ENCODE results near the gene RWDD4. TPM values are rescaled to one million over a fixed set of nuclear protein-coding genes. Genes with fewer than 3 reads are reported as not detected.

RWDD4 gene
- total RNA-seq, result 19.6 and 19.7 TPM in 2 replicates
- long read RNA-seq, transcript RWDD4-202 (7 exons, 2,590 nt), result major isoform, 69 of 101 reads
- long read RNA-seq, partial matches to known transcripts, result 6 of 101 reads
- long read RNA-seq, other reads (novel, unspliced or antisense), result 26 of 101 reads

DNA sequence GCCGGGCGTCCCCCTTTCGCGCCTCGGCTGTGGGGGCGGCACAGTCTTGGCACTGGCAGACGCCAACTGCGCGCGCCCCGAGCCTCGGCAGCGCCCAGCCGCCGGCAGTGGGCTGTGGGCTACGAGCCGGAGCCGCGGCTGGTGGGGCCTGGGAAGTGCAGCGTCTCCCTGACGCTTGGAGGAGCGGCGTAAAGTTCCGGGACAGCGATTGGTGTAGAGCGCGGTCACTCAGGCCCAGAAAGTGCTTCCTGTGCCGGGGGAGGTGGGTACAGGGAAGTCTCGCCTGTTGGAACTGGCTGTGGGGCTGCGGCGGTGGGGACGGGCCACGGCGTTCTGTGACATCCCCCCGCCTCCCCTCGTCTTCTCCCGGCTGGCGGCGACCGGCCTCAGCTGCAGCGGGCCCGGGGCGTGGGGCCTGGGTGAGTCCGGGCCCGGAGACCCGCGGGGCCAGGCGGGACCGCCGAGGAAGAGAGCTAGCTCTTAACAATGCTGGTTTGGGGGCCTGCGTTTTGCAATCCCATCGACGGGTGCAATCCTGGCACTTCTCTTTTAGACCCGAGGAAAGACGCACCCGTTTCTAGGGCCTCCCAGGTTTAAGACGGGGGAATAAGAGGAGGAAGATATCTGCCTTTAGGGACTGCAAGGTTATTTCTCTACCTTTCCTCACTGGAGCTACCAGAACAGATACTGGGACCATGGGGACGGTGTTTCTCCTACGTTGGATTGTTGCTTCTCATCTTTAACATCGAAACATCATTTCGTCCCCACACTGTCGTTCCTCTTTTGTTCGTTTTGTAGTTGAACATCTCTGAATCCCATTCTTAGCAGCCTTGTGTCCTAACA is at the start of gene RWDD4, which contains the start of gene TRAPPC11:
RWDD4 (minus strand) TSS at position 157 of the 843 bp plus-strand sequence. CDS start 233 bp downstream, outside the sequence.
TRAPPC11 (plus strand) TSS at position 265 of the 843 bp plus-strand sequence. CDS start 4,575 bp downstream, outside the sequence.
- Mint-ChIP-seq H3K36me3 (ENCODE audit: insufficient read depth) (peaks cover 6% of the 10 kb centered on the region), H3K4me3 (ENCODE audit: low read depth) (peak within 1 kb of the TSS; percentile 81), H3K27me3 (no peaks in the 10 kb centered on the region), H3K27ac (peak within 1 kb of the TSS; percentile 91), H3K4me1 (ENCODE audit: low read depth) (peaks cover 18% of the 10 kb centered on the region), H3K9me3 (ENCODE audit: low read depth) (no peaks in the 10 kb centered on the region)
- TF ChIP-seq, protein P1, sequence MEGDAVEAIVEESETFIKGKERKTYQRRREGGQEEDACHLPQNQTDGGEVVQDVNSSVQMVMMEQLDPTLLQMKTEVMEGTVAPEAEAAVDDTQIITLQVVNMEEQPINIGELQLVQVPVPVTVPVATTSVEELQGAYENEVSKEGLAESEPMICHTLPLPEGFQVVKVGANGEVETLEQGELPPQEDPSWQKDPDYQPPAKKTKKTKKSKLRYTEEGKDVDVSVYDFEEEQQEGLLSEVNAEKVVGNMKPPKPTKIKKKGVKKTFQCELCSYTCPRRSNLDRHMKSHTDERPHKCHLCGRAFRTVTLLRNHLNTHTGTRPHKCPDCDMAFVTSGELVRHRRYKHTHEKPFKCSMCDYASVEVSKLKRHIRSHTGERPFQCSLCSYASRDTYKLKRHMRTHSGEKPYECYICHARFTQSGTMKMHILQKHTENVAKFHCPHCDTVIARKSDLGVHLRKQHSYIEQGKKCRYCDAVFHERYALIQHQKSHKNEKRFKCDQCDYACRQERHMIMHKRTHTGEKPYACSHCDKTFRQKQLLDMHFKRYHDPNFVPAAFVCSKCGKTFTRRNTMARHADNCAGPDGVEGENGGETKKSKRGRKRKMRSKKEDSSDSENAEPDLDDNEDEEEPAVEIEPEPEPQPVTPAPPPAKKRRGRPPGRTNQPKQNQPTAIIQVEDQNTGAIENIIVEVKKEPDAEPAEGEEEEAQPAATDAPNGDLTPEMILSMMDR (IDR thresholded peaks at IDR 0.05; ENCODE audit: unreplicated experiment), result peak; percentile 45
- DNase-seq (ENCODE audit: low spot score, unreplicated experiment), result peak; percentile 93

DNA sequence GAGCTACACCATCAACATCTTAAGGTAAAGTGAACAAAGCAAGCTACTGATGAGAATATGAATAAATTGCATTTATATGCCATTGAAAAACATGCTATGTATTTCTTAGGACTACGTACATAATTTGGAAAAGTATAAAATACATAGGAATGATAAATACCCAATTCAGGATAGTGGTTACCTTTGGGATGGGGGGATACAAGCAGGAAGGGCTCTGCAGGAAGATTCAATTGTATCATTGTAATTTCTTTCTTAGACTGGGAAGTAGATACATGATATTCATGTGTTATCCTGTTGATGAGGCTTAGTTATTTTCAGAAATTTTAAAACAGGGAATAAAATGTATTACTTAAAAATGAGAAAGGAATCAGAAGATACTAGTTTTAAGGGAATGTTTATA is 43.5 kb upstream of the RWDD4 start:
- Mint-ChIP-seq H3K36me3 (ENCODE audit: insufficient read depth) (peaks cover 53% of the 10 kb centered on the region), H3K4me3 (ENCODE audit: low read depth) (no peak overlapping the region), H3K9me3 (ENCODE audit: low read depth) (no peaks in the 10 kb centered on the region), H3K27ac (no peak overlapping the region), H3K27me3 (no peaks in the 10 kb centered on the region), H3K4me1 (ENCODE audit: low read depth) (no peaks in the 10 kb centered on the region)
- TF ChIP-seq, protein P1 (IDR thresholded peaks at IDR 0.05; ENCODE audit: unreplicated experiment), result no peak
- no peak for DNase-seq (ENCODE audit: low spot score, unreplicated experiment)

DNA sequence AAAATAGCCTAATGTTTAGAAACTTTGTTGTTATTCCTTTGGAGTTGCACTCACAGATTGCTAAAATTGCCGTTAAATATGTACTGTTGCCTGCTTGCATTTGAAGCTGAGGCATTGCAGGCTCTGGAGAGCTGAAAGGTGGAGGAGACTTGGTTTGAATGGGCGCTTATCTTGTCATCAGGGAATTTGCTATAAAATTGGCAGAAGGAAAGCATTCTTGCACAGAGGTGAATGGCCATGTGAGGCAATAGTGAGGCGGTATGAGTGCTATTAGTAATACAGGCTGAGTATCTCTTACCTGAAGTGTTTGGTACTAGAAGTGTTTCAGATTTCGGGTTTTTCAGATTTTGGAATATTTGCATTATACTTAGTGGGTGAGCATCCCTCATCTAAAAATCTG is 41.4 kb upstream of the RWDD4 start:
- TF ChIP-seq, protein P1 (IDR thresholded peaks at IDR 0.05; ENCODE audit: unreplicated experiment), result no peak
- H3K9me3 Mint-ChIP-seq (ENCODE audit: low read depth), result no peaks in the 10 kb centered on the region
- DNase-seq (ENCODE audit: low spot score, unreplicated experiment), result no peak
- peaks cover 53% of the 10 kb centered on the region for H3K36me3 Mint-ChIP-seq (ENCODE audit: insufficient read depth)
- H3K4me1 Mint-ChIP-seq (ENCODE audit: low read depth), result no peaks in the 10 kb centered on the region
- no peak overlapping the region for H3K4me3 Mint-ChIP-seq (ENCODE audit: low read depth)
- no peaks in the 10 kb centered on the region for H3K27me3 Mint-ChIP-seq
- no peak overlapping the region for H3K27ac Mint-ChIP-seq

DNA sequence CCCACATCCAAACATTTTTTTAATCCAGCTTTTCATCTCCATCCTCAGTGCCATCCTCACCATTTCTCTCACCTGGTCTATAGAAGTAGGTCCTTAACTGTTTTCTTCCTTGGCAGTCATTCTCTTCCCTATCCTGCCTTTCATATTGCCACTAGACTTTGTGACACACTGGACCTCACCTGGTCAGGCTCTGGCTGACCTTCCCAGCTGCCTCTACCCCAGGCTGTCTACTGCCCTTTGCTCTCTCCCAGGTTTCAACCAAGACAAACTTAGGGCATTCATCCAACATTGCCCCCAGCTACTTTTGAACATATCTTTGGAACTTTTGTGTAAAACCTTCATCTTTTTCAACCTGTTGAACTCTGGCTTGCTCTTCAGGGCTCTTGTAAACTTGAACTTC is 39.9 kb upstream of the RWDD4 start:
- Mint-ChIP-seq H3K27me3 (no peaks in the 10 kb centered on the region), H3K9me3 (ENCODE audit: low read depth) (no peaks in the 10 kb centered on the region), H3K27ac (no peak overlapping the region), H3K36me3 (ENCODE audit: insufficient read depth) (peaks cover 48% of the 10 kb centered on the region), H3K4me3 (ENCODE audit: low read depth) (no peak overlapping the region), H3K4me1 (ENCODE audit: low read depth) (no peaks in the 10 kb centered on the region)
- TF ChIP-seq, protein P1 (IDR thresholded peaks at IDR 0.05; ENCODE audit: unreplicated experiment), result no peak
- no peak for DNase-seq (ENCODE audit: low spot score, unreplicated experiment)

DNA sequence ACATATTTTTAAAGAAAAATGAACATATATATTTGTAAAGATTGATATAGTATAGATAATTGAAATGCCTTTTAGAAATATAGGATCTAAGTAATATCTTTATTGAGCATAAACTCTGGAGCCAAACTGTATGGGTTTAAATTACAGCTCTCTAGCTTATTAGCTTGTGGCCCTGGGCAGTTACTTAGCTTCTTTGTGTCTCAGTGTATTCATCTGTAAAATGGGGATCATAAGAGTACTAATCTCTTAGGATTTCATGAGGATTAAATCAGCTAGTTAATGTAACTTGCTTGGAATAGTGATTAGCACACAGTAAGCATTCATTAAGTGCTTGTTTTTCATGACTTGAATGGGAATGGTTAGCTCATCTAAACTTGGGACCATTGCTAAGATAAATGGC is 32.9 kb upstream of the RWDD4 start:
- TF ChIP-seq, protein P1 (IDR thresholded peaks at IDR 0.05; ENCODE audit: unreplicated experiment), result no peak
- no peaks in the 10 kb centered on the region for H3K27me3 Mint-ChIP-seq
- H3K36me3 Mint-ChIP-seq (ENCODE audit: insufficient read depth), result peaks cover 27% of the 10 kb centered on the region
- H3K9me3 Mint-ChIP-seq (ENCODE audit: low read depth), result no peaks in the 10 kb centered on the region
- DNase-seq (ENCODE audit: low spot score, unreplicated experiment), result no peak
- no peak overlapping the region for H3K27ac Mint-ChIP-seq
- no peak overlapping the region for H3K4me3 Mint-ChIP-seq (ENCODE audit: low read depth)
- no peaks in the 10 kb centered on the region for H3K4me1 Mint-ChIP-seq (ENCODE audit: low read depth)
